ENCODE data around the gene GREB1.

The GREB1 gene

GRCh38 chr2:11515490-11515981, 18.3 kb upstream of the GREB1 start:
- ChIA-PET POLR2A (no interaction called here), CTCF (interaction anchor here (1.1 kb wide), 1 partner anchor 13 kb away, joined by 3 read pairs; no protein-coding TSS in a partner anchor)
- Histone ChIP-seq H3K36me3 (ENCODE audit: control insufficient read depth in 2 of 2, insufficient read depth in 1 of 2, low read length in 2 of 2) (no peaks in the 10 kb centered on the region), H3K4me3 (ENCODE audit: low read depth, low read length) (no peak overlapping the region), H3K27ac (ENCODE audit: extremely low read depth, low read depth, low read length) (no peak overlapping the region), H3K4me1 (ENCODE audit: control insufficient read depth, insufficient read depth, low read length) (no peaks in the 10 kb centered on the region), H3K9me3 (ENCODE audit: control insufficient read depth, insufficient read depth, low read depth, low read length) (no peaks in the 10 kb centered on the region)
- no peak for TF ChIP-seq ZNF239 (tag by site-specific recombination; IDR thresholded peaks at IDR 0.05)
- peak; percentile 65 for TF ChIP-seq GLIS1 (tag by site-specific recombination; IDR thresholded peaks at IDR 0.05)
- peak; percentile 75 for TF ChIP-seq ZIC2 (tag by site-specific recombination; IDR thresholded peaks at IDR 0.05)

GRCh38 chr2:11516984-11517648, 16.7 kb upstream of the GREB1 start:
- H3K27ac ChIP-seq (ENCODE audit: extremely low read depth, low read depth, low read length) = no peak overlapping the region
- TF ChIP-seq ZNF514 (tag by site-specific recombination; IDR thresholded peaks at IDR 0.05) (no peak), ZNF843 (tag by site-specific recombination; IDR thresholded peaks at IDR 0.05) (no peak), ZNF19 (tag by site-specific recombination; IDR thresholded peaks at IDR 0.05; ENCODE audit: low read depth) (no peak), ZNF311 (tag by site-specific recombination; IDR thresholded peaks at IDR 0.05; ENCODE audit: borderline replicate concordance) (no peak), ZNF354C (tag by site-specific recombination; IDR thresholded peaks at IDR 0.05; ENCODE audit: borderline replicate concordance, low read depth) (no peak), ZBTB17 (tag by site-specific recombination; IDR thresholded peaks at IDR 0.05) (no peak), ZNF223 (tag by site-specific recombination; IDR thresholded peaks at IDR 0.05) (no peak), ZNF645 (tag by site-specific recombination; IDR thresholded peaks at IDR 0.05) (no peak), ZNF558 (tag by site-specific recombination; IDR thresholded peaks at IDR 0.05) (no peak), SCRT2 (tag by site-specific recombination; IDR thresholded peaks at IDR 0.05) (no peak), SP7 (tag by site-specific recombination; IDR thresholded peaks at IDR 0.05) (no peak), ZNF10 (tag by site-specific recombination; IDR thresholded peaks at IDR 0.05) (no peak), MEIS1 (CRISPR knock-in tag; IDR thresholded peaks at IDR 0.05; ENCODE audit: borderline replicate concordance) (no peak), ZBTB1 (tag by site-specific recombination; IDR thresholded peaks at IDR 0.05) (no peak), ZNF623 (tag by site-specific recombination; IDR thresholded peaks at IDR 0.05) (no peak), ZNF777 (tag by site-specific recombination; IDR thresholded peaks at IDR 0.05; ENCODE audit: borderline replicate concordance) (no peak), SP3 (tag by site-specific recombination; IDR thresholded peaks at IDR 0.05) (no peak)
- no peak overlapping the region for H3K4me3 ChIP-seq (ENCODE audit: low read depth, low read length)
- no peaks in the 10 kb centered on the region for H3K4me1 ChIP-seq (ENCODE audit: control insufficient read depth, insufficient read depth, low read length)
- H3K9me3 ChIP-seq (ENCODE audit: control insufficient read depth, insufficient read depth, low read depth, low read length) = no peaks in the 10 kb centered on the region
- H3K36me3 ChIP-seq (ENCODE audit: control insufficient read depth in 2 of 2, insufficient read depth in 1 of 2, low read length in 2 of 2) = no peaks in the 10 kb centered on the region
- ChIA-PET CTCF (interaction anchor here (1.1 kb wide), 1 partner anchor 15 kb away, joined by 3 read pairs; no protein-coding TSS in a partner anchor), POLR2A (interaction anchor here (0.7 kb wide), 1 partner anchor 9 kb away, joined by 4 read pairs; no protein-coding TSS in a partner anchor)

- POLR2A ChIA-PET = no interaction called here
- Histone ChIP-seq H3K9me3 (ENCODE audit: control insufficient read depth, insufficient read depth, low read depth, low read length) (no peaks in the 10 kb centered on the region), H3K4me1 (ENCODE audit: control insufficient read depth, insufficient read depth, low read length) (no peaks in the 10 kb centered on the region), H3K36me3 (ENCODE audit: control insufficient read depth in 2 of 2, insufficient read depth in 1 of 2, low read length in 2 of 2) (no peaks in the 10 kb centered on the region), H3K4me3 (ENCODE audit: low read depth, low read length) (no peak overlapping the region), H3K27ac (ENCODE audit: extremely low read depth, low read depth, low read length) (no peak overlapping the region)
- CTCF ChIA-PET = no interaction called here
- TF ChIP-seq PRDM6 (tag by site-specific recombination; IDR thresholded peaks at IDR 0.05) (peak; percentile 54), ZNF747 (tag by site-specific recombination; IDR thresholded peaks at IDR 0.05) (no peak), ZXDB (tag by site-specific recombination; IDR thresholded peaks at IDR 0.05) (no peak), ZBTB17 (tag by site-specific recombination; IDR thresholded peaks at IDR 0.05) (no peak), BCL6B (tag by site-specific recombination; IDR thresholded peaks at IDR 0.05) (peak; percentile 80), HOXA7 (CRISPR knock-in tag; IDR thresholded peaks at IDR 0.05; ENCODE audit: borderline replicate concordance) (no peak), ZNF221 (tag by site-specific recombination; IDR thresholded peaks at IDR 0.05; ENCODE audit: borderline replicate concordance) (no peak), ELK4 (IDR thresholded peaks at IDR 0.05; ENCODE audit: borderline replicate concordance, low read depth, low read length) (no peak), TCF7L2 (IDR thresholded peaks at IDR 0.05; ENCODE audit: borderline replicate concordance, low read depth, low read length) (no peak), ZIC2 (tag by site-specific recombination; IDR thresholded peaks at IDR 0.05) (0 out of 2 replicates have a peak, but pooled peaks have one; percentile 6)
Observed at GRCh38 chr2:11517906-11518305, 15.9 kb upstream of the GREB1 start.
